ENCODE results near the gene PNLIPRP2.

The PNLIPRP2 gene

GRCh38 chr10:116679351-116679750 is 58.6 kb downstream of the PNLIPRP2 start:
- no peak for DNase-seq (ENCODE audit: low read depth, low spot score)

- no peak for DNase-seq (ENCODE audit: low read depth, low spot score)
These were observed 62.4 kb downstream of the PNLIPRP2 start for GRCh38 chr10:116683166-116683565.

- DNase-seq (ENCODE audit: low read depth, low spot score): no peak
These were observed 63.1 kb downstream of the PNLIPRP2 start for GRCh38 chr10:116683821-116684220.

DNA sequence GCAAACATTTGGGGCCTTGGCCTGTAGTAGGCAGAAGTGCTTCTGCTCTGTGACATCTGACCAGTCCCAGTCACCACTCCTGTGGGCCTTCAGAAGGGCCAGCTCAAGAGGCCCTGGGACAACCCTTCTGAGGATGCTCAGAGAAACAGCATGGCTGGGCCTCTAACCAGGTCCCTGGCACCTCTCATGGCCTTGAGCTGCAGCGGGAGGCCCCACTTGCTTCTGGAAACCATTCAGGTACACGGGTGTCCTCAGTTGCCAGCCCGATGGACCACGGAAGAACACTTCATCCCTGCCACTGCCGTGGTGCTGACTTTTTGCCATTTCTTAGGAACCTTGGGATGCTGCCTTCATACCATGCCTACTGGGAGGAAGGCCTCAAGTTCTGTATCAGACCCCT is 64.0 kb downstream of the PNLIPRP2 start:
- DNase-seq (ENCODE audit: low read depth, low spot score): no peak

DNA sequence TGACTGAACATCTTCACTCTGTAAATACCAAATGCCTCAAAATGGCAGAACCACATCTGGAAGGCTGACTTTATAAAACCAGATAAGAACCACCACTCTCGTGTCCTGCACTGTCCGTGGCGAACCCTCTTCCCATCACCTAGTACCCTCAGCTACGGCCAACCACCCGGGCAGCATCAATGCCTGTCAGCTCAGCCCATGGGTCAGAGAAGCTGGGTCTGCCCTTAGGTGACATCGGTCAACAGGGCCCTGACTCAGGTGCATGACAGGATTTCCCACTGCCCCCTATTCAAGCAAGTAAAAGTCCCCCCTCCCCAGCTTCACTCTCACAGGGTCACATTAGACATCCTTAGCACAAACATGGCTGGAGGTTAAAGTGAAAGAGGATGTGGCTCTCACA is 65.1 kb downstream of the PNLIPRP2 start:
- no peak for DNase-seq (ENCODE audit: low read depth, low spot score)

DNA sequence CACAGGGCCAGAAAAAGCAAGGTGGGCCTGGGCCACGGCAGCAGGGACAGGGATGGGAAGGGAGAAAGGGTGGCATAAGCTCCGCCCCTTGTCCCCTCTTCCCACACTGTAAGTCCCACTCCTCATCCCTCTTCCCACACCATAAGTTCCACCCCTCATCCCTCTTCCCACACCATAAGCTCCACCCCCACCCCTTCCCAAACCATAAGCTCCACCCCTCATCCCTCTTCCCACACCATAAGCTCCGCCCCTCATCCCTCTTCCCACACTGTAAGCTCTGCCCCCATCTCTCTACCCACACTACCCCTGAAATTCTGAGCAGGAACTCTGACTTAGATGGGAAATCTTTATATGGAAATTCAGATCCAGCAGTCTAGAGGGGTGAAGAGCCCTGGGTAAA is 65.9 kb downstream of the PNLIPRP2 start:
- DNase-seq (ENCODE audit: low read depth, low spot score): no peak

- no peak for DNase-seq (ENCODE audit: low read depth, low spot score)
These were observed 66.9 kb downstream of the PNLIPRP2 start for GRCh38 chr10:116687633-116688032.

GRCh38 chr10:116688241-116688711 is 67.5 kb downstream of the PNLIPRP2 start:
- no peak for DNase-seq (ENCODE audit: low read depth, low spot score)

DNA sequence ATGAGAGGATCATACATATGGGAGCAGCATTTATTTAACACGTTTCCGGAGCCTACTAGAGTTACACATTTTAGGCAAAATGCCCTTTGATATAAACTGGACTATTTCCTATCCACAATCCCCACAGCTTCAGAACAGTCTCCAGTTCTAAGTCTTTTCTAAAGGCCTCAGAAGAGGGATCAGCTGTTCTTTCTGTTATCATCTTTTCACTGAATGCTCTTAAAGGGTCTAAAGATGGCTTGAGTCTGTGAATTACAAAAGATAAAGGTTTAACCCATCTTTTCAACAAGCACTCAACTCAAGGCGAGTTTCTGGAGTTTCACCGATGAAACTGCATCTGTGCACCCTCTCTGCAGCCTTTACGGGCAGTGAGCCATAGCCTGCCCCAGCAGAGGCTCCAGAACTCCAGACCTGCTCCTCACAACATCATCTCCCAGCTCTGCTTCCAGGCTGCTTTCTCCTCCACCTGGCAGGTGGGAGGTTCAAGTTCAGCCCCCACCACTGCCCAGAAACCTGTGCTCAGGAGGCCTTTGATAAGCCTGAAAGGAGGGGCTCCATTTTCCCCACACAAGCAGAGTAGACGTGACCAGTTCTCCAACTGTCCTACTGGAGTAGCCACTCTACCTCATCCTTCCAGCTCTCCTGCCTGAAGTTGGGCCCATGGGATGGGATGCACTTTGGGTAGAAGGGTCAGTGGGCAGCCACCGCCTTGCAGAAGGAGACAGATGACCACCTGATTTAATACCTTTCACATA is 68.2 kb downstream of the PNLIPRP2 start:
- DNase-seq (ENCODE audit: low read depth, low spot score): no peak

GRCh38 chr10:116689744-116690143 is 69.0 kb downstream of the PNLIPRP2 start:
- no peak for DNase-seq (ENCODE audit: low read depth, low spot score)

- no peak for DNase-seq (ENCODE audit: low read depth, low spot score)
These were observed 69.9 kb downstream of the PNLIPRP2 start for GRCh38 chr10:116690356-116691322.

DNA sequence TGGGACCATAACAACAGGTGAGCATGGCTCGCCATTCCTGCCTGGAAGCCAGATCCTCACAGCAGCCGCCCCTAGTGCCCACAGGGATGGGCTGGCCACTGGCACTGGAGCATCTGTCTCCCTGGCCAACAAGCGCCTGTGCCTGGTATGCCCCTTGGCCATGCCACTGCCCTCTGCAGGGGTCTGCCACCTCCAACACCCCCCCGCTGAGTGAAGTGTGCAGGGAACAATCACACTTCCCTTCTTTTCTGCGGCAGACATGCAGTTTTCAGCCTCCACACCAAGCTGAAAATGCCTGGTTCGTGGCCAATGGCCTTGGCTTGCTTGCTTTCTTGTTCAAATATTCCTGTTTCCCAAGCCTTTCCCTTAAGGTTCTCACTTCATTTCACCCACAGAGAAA is 70.9 kb downstream of the PNLIPRP2 start:
- DNase-seq (ENCODE audit: low read depth, low spot score): no peak

DNA sequence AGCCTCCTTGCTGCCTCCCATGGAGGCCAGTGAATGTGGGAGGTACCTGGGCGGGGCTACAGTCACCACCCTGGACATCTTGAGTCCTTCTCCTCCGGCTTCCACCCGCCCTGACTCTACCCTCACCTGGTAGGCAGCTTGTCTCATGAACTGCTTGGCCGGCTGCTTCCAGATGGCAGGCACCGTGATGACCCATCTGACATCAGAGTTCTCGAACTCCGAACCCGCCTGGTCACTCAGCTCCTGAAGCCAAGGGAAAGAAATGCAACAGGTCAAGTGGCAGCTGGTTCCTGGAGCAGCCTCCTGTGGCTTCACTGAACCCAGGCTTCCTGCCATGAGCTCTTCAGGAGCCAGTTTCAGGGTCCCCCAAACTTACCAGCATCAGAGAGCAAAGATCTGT is 71.5 kb downstream of the PNLIPRP2 start:
- DNase-seq (ENCODE audit: low read depth, low spot score): no peak

DNA sequence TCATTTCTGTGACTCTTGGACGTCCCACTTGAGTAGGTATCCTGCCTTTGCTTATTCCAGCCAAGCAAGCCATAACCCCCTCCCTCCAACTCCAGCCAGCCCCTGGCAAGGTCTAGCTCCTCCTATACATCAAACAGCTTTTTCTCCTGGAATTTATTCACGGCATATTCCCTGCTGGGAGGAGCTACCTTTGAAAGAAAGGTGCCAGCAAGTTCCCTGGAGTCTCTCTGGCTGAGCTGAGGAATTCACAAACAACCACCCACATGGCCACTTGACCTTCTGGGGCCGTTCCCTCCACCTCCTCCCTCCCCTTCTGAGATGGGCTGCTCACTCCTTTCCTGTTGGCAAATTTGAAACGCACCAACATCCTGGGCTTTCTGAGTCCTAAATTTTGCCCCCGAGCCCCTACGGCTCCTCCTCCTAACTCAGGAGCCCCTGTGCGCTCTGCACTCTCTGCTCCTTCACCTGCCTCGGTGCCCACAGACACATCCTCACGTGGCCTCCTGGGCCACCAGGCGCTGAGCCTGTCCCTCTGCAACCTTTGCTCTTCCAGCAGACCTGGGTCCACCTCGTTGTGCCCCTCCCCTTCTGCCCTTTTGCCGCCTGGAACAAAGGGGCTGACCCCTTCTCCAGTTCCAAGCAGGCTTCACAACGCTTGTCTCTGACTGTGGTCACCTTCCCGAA is 73.6 kb downstream of the PNLIPRP2 start:
- no peak for DNase-seq (ENCODE audit: low read depth, low spot score)
